Upper lobe of right lung (tissue), 1 donor: Measurements from ENCODE around the gene NSD1. TPM values are rescaled to one million over a fixed set of nuclear protein-coding genes. Genes with fewer than 3 reads are reported as not detected.

Source experiments
- ATAC-seq: fragments of 200-7000 bp; cut with Tn5 transposase; one replicate; pipeline ENCODE4 v1.9.1; 2020; ENCODE audit warnings: mild to moderate bottlenecking, moderate library complexity
- DNase-seq: peaks from one replicate; pipeline ENCODE4 v3.0.0-alpha.2; 2020
- H3K27ac ChIP-seq: fragments of 200-600 bp; one replicate; pipeline ENCODE4 v1.8.0; 2022
- H3K27me3 ChIP-seq: fragments of 200-600 bp; one replicate; pipeline ENCODE4 v1.8.0; 2022; ENCODE audit warnings: mild to moderate bottlenecking
- H3K36me3 ChIP-seq: fragments of 200-600 bp; one replicate; pipeline ENCODE4 v1.8.0; 2022
- H3K4me1 ChIP-seq: fragments of 200-600 bp; one replicate; pipeline ENCODE4 v1.8.0; 2022
- H3K4me3 ChIP-seq: fragments of 200-600 bp; one replicate; pipeline ENCODE4 v1.8.0; 2022; ENCODE audit warnings: mild to moderate bottlenecking
- H3K9me3 ChIP-seq: fragments of 200-600 bp; one replicate; pipeline ENCODE4 v1.8.0; 2022
- intact Hi-C: fragments of 100-400 bp; cut with DNase I; formaldehyde crosslinking; loops from one replicate; pipeline ENCODE4 v1.11.0; 2022
- total RNA-seq: library from RNA; stranded (reverse); fragmentation: NEBNext Ultra II Directional; extraction: Animal tissue kit (Norgen Biotek cat#: 25700); gene quantifications from one replicate; pipeline ENCODE4 v1.2.1, GENCODE V29; 2021
- TF ChIP-seq, protein P1 (sequence below): fragments of 200-600 bp; IDR thresholded peaks from one replicate; pipeline ENCODE4 v1.8.0; 2022; ENCODE audit warnings: antibody characterized with exemption
- donor health status: DM: no; HTN: yes; CAD: no; lungs with severe emphysema.

The NSD1 gene
- total RNA-seq, 1 donor from 2014 or later = 67.7 TPM

DNA sequence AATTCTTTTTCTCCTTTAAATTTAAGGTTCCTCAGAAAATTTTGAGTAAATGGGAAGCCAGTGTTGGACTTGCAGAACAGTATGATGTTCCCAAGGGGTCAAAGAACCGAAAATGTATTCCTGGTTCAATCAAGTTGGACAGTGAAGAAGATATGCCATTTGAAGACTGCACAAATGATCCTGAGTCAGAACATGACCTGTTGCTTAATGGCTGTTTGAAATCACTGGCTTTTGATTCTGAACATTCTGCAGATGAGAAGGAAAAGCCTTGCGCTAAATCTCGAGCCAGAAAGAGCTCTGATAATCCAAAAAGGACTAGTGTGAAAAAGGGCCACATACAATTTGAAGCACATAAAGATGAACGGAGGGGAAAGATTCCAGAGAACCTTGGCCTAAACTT is 76.0 kb downstream of the NSD1 start:
- TF ChIP-seq, protein P1, sequence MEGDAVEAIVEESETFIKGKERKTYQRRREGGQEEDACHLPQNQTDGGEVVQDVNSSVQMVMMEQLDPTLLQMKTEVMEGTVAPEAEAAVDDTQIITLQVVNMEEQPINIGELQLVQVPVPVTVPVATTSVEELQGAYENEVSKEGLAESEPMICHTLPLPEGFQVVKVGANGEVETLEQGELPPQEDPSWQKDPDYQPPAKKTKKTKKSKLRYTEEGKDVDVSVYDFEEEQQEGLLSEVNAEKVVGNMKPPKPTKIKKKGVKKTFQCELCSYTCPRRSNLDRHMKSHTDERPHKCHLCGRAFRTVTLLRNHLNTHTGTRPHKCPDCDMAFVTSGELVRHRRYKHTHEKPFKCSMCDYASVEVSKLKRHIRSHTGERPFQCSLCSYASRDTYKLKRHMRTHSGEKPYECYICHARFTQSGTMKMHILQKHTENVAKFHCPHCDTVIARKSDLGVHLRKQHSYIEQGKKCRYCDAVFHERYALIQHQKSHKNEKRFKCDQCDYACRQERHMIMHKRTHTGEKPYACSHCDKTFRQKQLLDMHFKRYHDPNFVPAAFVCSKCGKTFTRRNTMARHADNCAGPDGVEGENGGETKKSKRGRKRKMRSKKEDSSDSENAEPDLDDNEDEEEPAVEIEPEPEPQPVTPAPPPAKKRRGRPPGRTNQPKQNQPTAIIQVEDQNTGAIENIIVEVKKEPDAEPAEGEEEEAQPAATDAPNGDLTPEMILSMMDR = no peak
- no peak for ATAC-seq
- peaks cover 90% of the 10 kb centered on the region for H3K36me3 ChIP-seq

DNA sequence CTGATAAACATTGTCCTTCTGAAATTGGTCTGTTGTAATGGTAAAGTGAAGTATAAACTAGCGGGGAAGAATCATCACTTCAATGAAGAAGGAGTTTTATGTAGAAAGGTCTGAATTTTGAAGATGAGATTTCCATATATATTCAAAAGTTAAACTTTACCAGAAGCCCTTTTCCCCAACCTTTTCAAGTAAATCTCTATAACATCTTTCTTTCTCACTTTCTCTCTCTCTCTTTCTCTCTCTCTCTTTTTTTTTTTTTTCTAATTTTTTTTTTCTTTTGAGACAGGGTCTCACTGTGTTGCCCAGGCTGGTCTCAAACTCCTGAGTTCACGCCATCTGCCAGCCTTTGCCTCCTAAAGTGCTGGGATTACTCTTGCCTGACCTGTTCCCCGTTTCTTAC is 78.7 kb downstream of the NSD1 start:
- ATAC-seq (no peak), DNase-seq (no peak)
- intact Hi-C loops = no loop called here
- H3K27ac ChIP-seq = no peak overlapping the region
- H3K9me3 ChIP-seq = no peaks in the 10 kb centered on the region
- peaks cover 79% of the 10 kb centered on the region for H3K36me3 ChIP-seq
- no peaks in the 10 kb centered on the region for H3K27me3 ChIP-seq
- H3K4me3 ChIP-seq = no peak overlapping the region
- TF ChIP-seq, protein P1 = no peak
- no peaks in the 10 kb centered on the region for H3K4me1 ChIP-seq

More for the DNA sequence above, 76.0 kb downstream of the NSD1 start:
- no peaks in the 10 kb centered on the region for H3K9me3 ChIP-seq
- H3K27ac ChIP-seq = no peak overlapping the region
- H3K27me3 ChIP-seq = no peaks in the 10 kb centered on the region
- DNase-seq = no peak
- no peaks in the 10 kb centered on the region for H3K4me1 ChIP-seq
- intact Hi-C loops = no loop called here
- H3K4me3 ChIP-seq = no peak overlapping the region

DNA sequence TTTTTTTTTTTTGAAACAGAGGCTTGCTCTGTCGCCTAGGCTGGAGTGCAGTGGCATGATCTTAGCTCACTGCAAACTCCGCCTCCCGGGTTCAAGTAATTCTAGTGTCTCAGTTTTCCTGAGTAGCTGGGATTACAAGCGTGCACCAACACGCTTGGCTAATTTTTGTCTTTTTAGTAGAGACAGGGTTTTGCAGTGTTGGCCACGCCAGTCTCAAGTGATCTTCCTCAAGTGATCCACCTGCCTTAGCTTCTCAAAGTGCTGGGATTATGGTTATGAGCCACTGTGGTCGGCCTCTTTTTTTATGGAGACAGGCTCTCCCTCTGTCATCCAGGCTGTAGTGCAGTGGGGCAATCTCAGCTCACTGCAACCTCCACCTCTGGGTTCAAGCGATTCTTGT is 87.0 kb downstream of the NSD1 start:
- no peaks in the 10 kb centered on the region for H3K4me1 ChIP-seq
- no peak overlapping the region for H3K4me3 ChIP-seq
- intact Hi-C loops = no loop called here
- no peaks in the 10 kb centered on the region for H3K27me3 ChIP-seq
- ATAC-seq (no peak), DNase-seq (no peak)
- H3K9me3 ChIP-seq = no peaks in the 10 kb centered on the region
- H3K36me3 ChIP-seq = peaks cover 8% of the 10 kb centered on the region
- TF ChIP-seq, protein P1 = no peak
- H3K27ac ChIP-seq = no peak overlapping the region

DNA sequence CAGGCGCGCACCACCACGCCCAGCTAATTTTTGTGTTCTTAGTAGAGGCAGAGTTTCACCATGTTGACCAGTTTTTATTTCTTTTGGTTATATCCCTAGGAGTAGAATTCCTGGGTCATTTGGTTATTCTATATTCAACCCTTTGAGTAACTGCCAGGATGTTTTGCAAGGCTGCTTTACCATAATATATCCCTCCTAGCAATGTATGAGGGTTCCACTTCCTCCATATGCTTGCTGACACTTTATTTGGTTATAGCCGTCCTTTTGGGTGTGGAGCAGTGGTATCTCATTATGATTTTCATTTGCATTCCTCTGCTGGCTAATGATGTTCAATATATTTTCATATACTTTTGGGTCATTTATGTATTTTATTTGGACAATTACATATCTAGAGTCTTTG is 88.7 kb downstream of the NSD1 start:
- Histone ChIP-seq H3K4me3 (no peak overlapping the region), H3K27ac (no peak overlapping the region), H3K27me3 (no peaks in the 10 kb centered on the region), H3K36me3 (peaks cover 10% of the 10 kb centered on the region), H3K4me1 (no peaks in the 10 kb centered on the region), H3K9me3 (no peaks in the 10 kb centered on the region)
- TF ChIP-seq, protein P1 = no peak
- intact Hi-C loops = no loop called here
- ATAC-seq (no peak), DNase-seq (no peak)

DNA sequence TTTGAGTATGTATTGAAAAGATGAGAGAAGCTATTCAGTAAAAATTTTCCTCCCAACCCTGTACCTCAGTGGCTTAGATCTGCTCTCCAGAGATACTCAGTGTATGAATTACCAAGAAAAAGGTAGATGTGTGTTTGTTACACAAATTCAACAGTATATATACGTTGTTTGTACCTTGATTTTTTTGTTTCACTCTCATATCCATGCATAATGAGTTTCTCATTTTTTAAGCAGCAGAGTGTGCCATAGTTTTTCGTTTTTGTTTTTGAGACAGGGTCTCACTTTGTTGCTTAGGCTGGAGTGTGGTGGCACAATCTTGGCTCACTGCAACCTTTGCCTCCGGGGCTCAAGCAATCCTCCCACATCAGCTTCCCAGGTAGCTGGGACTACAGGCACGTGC is 92.2 kb downstream of the NSD1 start:
- DNase-seq (no peak), ATAC-seq (no peak)
- TF ChIP-seq, protein P1 = no peak

DNA sequence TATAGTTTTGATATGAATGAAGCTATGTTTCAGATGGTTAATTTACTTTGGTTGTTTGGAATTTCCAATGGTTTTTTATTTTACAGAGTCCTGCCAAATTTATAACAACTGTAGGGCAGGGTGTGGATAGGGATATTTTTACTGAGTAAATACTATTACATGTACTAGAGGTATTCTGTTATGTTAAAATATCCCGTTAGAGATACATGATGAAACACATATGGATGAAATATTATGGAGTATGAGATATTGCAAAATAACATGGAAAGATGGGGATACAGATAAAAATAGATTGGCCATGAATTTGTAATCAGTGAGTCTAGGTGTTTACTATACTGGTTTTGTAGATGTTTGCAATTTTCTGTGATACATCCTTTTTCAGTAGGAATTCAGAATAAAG is 93.3 kb downstream of the NSD1 start:
- intact Hi-C loops = no loop called here
- no peaks in the 10 kb centered on the region for H3K4me1 ChIP-seq
- H3K36me3 ChIP-seq = peaks cover 27% of the 10 kb centered on the region
- no peaks in the 10 kb centered on the region for H3K27me3 ChIP-seq
- no peaks in the 10 kb centered on the region for H3K9me3 ChIP-seq
- DNase-seq (no peak), ATAC-seq (no peak)
- TF ChIP-seq, protein P1 = no peak
- no peak overlapping the region for H3K27ac ChIP-seq
- no peak overlapping the region for H3K4me3 ChIP-seq

More for the DNA sequence above, 92.2 kb downstream of the NSD1 start:
- H3K27ac ChIP-seq = no peak overlapping the region
- no peaks in the 10 kb centered on the region for H3K9me3 ChIP-seq
- H3K4me1 ChIP-seq = no peaks in the 10 kb centered on the region
- intact Hi-C loops = no loop called here
- peaks cover 23% of the 10 kb centered on the region for H3K36me3 ChIP-seq
- no peaks in the 10 kb centered on the region for H3K27me3 ChIP-seq
- no peak overlapping the region for H3K4me3 ChIP-seq
